ENCODE results near the gene POLN.

The POLN gene

GRCh38 chr4:2064276-2064991, 177.5 kb downstream of the POLN start:
- ChIA-PET CTCF (no interaction called here), POLR2A (no interaction called here)
- no peak overlapping the region for H3K4me3 ChIP-seq (ENCODE audit: low read depth, low read length)
- no peak for TF ChIP-seq CTCF (IDR thresholded peaks at IDR 0.05; ENCODE audit: insufficient read depth, low read length, missing control alignments)
- DNase-seq (ENCODE audit: low read depth, low spot score), result no peak

- ChIA-PET CTCF (no interaction called here), POLR2A (no interaction called here)
- H3K4me3 ChIP-seq (ENCODE audit: low read depth, low read length), result no peak overlapping the region
- no peak for TF ChIP-seq CTCF (IDR thresholded peaks at IDR 0.05; ENCODE audit: insufficient read depth, low read length, missing control alignments)
- DNase-seq (ENCODE audit: low read depth, low spot score), result no peak
These were observed 178.2 kb downstream of the POLN start for GRCh38 chr4:2063557-2064275.

- no peak overlapping the region for H3K4me3 ChIP-seq (ENCODE audit: low read depth, low read length)
- CTCF ChIA-PET, result no interaction called here
- DNase-seq (ENCODE audit: low read depth, low spot score), result no peak
- POLR2A ChIA-PET, result no interaction called here
- no peak for TF ChIP-seq CTCF (IDR thresholded peaks at IDR 0.05; ENCODE audit: insufficient read depth, low read length, missing control alignments)
These were observed 179.0 kb downstream of the POLN start for GRCh38 chr4:2062808-2063524.

- TF ChIP-seq CTCF (IDR thresholded peaks at IDR 0.05; ENCODE audit: insufficient read depth, low read length, missing control alignments), result no peak
- no peak overlapping the region for H3K4me3 ChIP-seq (ENCODE audit: low read depth, low read length)
- ChIA-PET CTCF (no interaction called here), POLR2A (no interaction called here)
- no peak for DNase-seq (ENCODE audit: low read depth, low spot score)
These were observed 179.6 kb downstream of the POLN start for GRCh38 chr4:2062168-2062807.

- POLR2A ChIA-PET, result no interaction called here
- no peak for DNase-seq (ENCODE audit: low read depth, low spot score)
- TF ChIP-seq CTCF (IDR thresholded peaks at IDR 0.05; ENCODE audit: insufficient read depth, low read length, missing control alignments), result no peak
- no peak overlapping the region for H3K4me3 ChIP-seq (ENCODE audit: low read depth, low read length)
- CTCF ChIA-PET, result no interaction called here
These were observed 180.5 kb downstream of the POLN start for GRCh38 chr4:2061186-2062131.

Data from AG04449 (cell line).